ENCODE data around the gene DENND4C.
"Not testable (repeated sequence)": the region's sequence is repeated elsewhere in the genome, so short reads cannot be mapped to it uniquely, and the experiment has no call there.

DENND4C gene

DNA sequence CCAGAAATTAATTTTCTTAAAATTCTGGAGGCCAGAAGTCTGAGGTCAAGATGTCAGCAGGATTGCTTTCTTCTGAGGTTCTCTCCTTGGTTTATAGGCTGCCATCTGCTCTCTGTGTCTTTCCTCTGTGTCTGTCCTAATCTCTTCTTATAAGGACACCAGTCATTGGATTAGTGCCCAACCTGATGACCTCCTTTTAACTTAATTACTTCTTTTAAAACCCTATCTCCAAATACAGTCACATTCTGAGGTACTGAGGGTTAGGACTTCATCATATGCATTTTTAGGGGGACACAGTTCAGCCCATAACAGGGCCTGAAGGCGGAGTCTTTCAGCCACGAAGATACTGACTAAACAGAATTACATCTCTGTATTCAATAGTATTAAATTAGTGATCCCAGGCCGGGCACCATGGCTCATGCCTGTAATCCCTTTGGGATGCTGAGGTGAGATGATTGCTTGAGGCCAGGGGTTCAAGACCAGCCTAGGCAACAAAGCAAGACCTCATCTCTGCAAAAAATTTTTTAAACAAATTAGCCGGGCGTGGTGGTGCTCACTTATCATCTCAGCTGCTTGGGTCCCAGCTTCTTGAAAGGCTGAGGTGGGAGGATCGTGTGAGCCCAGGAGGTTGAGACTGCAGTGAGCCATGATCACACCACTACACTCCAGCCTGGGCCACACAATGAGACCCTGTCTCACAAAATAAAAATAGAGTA, 155.5 kb downstream of the DENND4C start:
- Histone ChIP-seq H3K36me3 (ENCODE audit: low read length) (no peaks in the 10 kb centered on the region), H3K9me3 (ENCODE audit: insufficient read depth, low read length) (no peaks in the 10 kb centered on the region), H2AFZ (ENCODE audit: low read depth, low read length, severe bottlenecking) (no peak overlapping the region), H3K27me3 (ENCODE audit: low read length) (no peaks in the 10 kb centered on the region), H3K9me2 (replicated peaks; ENCODE audit: insufficient read depth, low read length) (no peaks in the 10 kb centered on the region), H4K20me1 (ENCODE audit: low read depth, low read length) (no peaks in the 10 kb centered on the region), H3K4me2 (ENCODE audit: low read depth, low read length, poor library complexity, severe bottlenecking) (no peak overlapping the region), H3K4me3 (ENCODE audit: insufficient read depth, low read length, poor library complexity, severe bottlenecking) (no peak overlapping the region), H3F3A (ENCODE audit: insufficient read depth) (peaks cover 16% of the 10 kb centered on the region), H3K79me2 (ENCODE audit: insufficient read depth, low read length) (no peaks in the 10 kb centered on the region), H3K27ac (ENCODE audit: low read depth, low read length) (no peak overlapping the region), H3K9ac (ENCODE audit: low read length) (no peak overlapping the region)
- no peak for TF ChIP-seq EZH2phosphoT487 (conservative IDR thresholded peaks at IDR 0.05; ENCODE audit: low read length)
- TF ChIP-seq, protein P1, sequence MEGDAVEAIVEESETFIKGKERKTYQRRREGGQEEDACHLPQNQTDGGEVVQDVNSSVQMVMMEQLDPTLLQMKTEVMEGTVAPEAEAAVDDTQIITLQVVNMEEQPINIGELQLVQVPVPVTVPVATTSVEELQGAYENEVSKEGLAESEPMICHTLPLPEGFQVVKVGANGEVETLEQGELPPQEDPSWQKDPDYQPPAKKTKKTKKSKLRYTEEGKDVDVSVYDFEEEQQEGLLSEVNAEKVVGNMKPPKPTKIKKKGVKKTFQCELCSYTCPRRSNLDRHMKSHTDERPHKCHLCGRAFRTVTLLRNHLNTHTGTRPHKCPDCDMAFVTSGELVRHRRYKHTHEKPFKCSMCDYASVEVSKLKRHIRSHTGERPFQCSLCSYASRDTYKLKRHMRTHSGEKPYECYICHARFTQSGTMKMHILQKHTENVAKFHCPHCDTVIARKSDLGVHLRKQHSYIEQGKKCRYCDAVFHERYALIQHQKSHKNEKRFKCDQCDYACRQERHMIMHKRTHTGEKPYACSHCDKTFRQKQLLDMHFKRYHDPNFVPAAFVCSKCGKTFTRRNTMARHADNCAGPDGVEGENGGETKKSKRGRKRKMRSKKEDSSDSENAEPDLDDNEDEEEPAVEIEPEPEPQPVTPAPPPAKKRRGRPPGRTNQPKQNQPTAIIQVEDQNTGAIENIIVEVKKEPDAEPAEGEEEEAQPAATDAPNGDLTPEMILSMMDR (IDR thresholded peaks at IDR 0.05; ENCODE audit: insufficient read depth, low read length, poor library complexity, severe bottlenecking): no peak

DNA sequence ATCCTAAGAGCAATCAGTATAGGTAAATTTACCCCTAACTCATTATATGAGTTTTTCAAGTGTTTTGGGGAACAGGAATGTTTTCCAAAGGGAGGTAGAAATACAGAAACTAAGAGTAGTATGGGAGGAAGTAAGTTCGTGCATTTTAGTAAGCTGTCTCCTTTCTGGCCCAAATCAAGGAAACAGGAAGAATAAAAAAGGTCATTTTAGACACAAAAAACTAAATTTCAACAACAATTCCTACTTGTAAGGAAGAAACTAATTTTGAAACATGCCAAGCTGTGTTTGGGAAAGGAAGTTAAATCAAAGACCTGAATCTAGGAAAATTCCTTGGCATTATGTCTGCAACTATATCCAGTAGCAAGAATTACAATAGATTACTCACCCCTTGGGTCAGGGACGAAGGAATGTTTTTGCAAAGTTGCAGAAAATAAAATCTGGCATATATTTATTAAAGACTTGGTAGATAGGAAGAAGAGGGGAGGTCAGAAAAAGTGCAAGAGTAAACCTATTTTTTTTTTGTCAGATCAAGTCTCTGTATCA, 156.1 kb downstream of the DENND4C start:
- H3K9me2 ChIP-seq (replicated peaks; ENCODE audit: insufficient read depth, low read length): no peaks in the 10 kb centered on the region
- H3K4me2 ChIP-seq (ENCODE audit: low read depth, low read length, poor library complexity, severe bottlenecking): no peak overlapping the region
- no peaks in the 10 kb centered on the region for H3K79me2 ChIP-seq (ENCODE audit: insufficient read depth, low read length)
- H3K36me3 ChIP-seq (ENCODE audit: low read length): no peaks in the 10 kb centered on the region
- peaks cover 10% of the 10 kb centered on the region for H3F3A ChIP-seq (ENCODE audit: insufficient read depth)
- H4K20me1 ChIP-seq (ENCODE audit: low read depth, low read length): no peaks in the 10 kb centered on the region
- no peaks in the 10 kb centered on the region for H3K27me3 ChIP-seq (ENCODE audit: low read length)
- TF ChIP-seq, protein P1 (IDR thresholded peaks at IDR 0.05; ENCODE audit: insufficient read depth, low read length, poor library complexity, severe bottlenecking): no peak
- no peak for TF ChIP-seq EZH2phosphoT487 (conservative IDR thresholded peaks at IDR 0.05; ENCODE audit: low read length)
- no peak overlapping the region for H3K9ac ChIP-seq (ENCODE audit: low read length)
- H3K9me3 ChIP-seq (ENCODE audit: insufficient read depth, low read length): no peaks in the 10 kb centered on the region
- H3K27ac ChIP-seq (ENCODE audit: low read depth, low read length): no peak overlapping the region
- H2AFZ ChIP-seq (ENCODE audit: low read depth, low read length, severe bottlenecking): no peak overlapping the region
- H3K4me3 ChIP-seq (ENCODE audit: insufficient read depth, low read length, poor library complexity, severe bottlenecking): no peak overlapping the region

DNA sequence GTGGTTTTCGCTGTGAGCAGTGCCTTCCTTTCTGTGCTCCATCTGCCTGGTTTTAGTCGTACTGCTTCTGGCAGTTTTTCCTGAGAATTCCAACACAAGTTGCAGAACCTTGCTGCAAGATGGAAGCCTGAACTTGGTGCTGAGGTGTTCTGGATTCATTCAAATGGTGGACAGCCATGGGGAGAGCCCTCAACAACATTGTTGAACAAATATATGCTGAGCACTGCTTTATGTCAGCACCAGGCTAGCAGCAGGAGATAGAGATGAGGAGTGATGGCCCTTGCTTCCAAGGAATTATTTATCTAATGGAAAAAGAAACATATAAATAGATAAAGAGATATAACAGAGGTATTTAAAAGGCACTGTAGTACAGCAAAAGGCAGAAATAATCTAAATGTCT, 156.8 kb downstream of the DENND4C start:
- Histone ChIP-seq H3K36me3 (ENCODE audit: low read length) (no peaks in the 10 kb centered on the region), H2AFZ (ENCODE audit: low read depth, low read length, severe bottlenecking) (no peak overlapping the region), H3K27me3 (ENCODE audit: low read length) (no peaks in the 10 kb centered on the region), H3K4me2 (ENCODE audit: low read depth, low read length, poor library complexity, severe bottlenecking) (no peak overlapping the region), H3K4me3 (ENCODE audit: insufficient read depth, low read length, poor library complexity, severe bottlenecking) (no peak overlapping the region), H3K79me2 (ENCODE audit: insufficient read depth, low read length) (no peaks in the 10 kb centered on the region), H4K20me1 (ENCODE audit: low read depth, low read length) (no peaks in the 10 kb centered on the region), H3K9ac (ENCODE audit: low read length) (no peak overlapping the region), H3K9me3 (ENCODE audit: insufficient read depth, low read length) (no peaks in the 10 kb centered on the region), H3K9me2 (replicated peaks; ENCODE audit: insufficient read depth, low read length) (no peaks in the 10 kb centered on the region), H3K27ac (ENCODE audit: low read depth, low read length) (no peak overlapping the region), H3F3A (ENCODE audit: insufficient read depth) (peaks cover 2% of the 10 kb centered on the region)
- TF ChIP-seq, protein P1 (IDR thresholded peaks at IDR 0.05; ENCODE audit: insufficient read depth, low read length, poor library complexity, severe bottlenecking): no peak

DNA sequence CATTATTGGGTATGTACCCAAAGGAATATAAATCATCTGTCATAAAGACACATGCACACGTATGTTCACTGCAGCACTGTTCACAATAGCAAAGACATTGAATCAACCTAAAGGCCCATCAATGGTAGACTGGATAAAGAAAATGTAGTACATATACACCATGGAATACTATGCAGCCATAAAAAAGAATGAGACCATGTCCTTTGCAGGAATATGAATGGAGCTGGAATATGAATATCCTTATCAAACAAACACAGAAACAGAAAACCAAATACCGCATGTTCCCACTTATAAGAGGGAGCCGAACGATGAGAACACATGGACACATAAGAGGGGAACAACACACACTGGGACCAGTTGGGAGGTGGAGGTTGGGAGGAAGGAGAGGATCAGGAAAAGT, 159.0 kb downstream of the DENND4C start:
- not testable (repeated sequence) for H3K9me2 ChIP-seq (replicated peaks; ENCODE audit: insufficient read depth, low read length); H3K27ac ChIP-seq (ENCODE audit: low read depth, low read length); H3K79me2 ChIP-seq (ENCODE audit: insufficient read depth, low read length); H3F3A ChIP-seq (ENCODE audit: insufficient read depth); H3K36me3 ChIP-seq (ENCODE audit: low read length); H3K27me3 ChIP-seq (ENCODE audit: low read length); H3K4me3 ChIP-seq (ENCODE audit: insufficient read depth, low read length, poor library complexity, severe bottlenecking); H3K4me2 ChIP-seq (ENCODE audit: low read depth, low read length, poor library complexity, severe bottlenecking); H2AFZ ChIP-seq (ENCODE audit: low read depth, low read length, severe bottlenecking); H3K9ac ChIP-seq (ENCODE audit: low read length); H4K20me1 ChIP-seq (ENCODE audit: low read depth, low read length); H3K9me3 ChIP-seq (ENCODE audit: insufficient read depth, low read length)

All from SU-DHL-6 (cell line).